Measurements from ENCODE around the gene EIF4EBP3. TPM values are rescaled to one million over a fixed set of nuclear protein-coding genes. Genes with fewer than 3 reads are reported as not detected.

The EIF4EBP3 gene
- total RNA-seq, 1 experiment from 2014 or later = 7.7 TPM

DNA sequence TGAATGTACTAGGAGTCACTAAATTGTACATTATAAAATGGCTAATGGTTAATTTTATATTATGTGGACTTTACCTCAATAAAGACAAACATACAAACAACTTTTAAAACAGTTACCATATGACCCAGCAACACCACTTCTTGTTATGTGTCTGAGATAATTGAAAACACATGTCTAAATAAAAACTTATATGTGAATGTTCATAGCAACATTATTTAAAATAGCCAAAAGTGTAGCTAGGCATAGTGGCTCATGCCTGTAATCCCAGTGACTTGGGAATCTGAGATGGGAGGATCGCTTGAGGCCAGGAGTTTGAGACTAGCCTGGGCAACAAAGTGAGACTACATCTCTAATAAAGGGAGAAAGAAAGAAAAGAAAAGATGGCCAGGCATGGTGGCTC is 40.0 kb downstream of the EIF4EBP3 start:
- WGBS (ENCODE audit: extremely low coverage, insufficient read length, low lambda C conversion rate) = no CpG with 5 or more reads among the region's 1 CpG

More for the DNA sequence above, 40.0 kb downstream of the EIF4EBP3 start:
- Histone ChIP-seq H3K4ac (ENCODE audit: low read depth, low read length) (no peak overlapping the region), H3K14ac (ENCODE audit: insufficient read depth, low read length) (no peak overlapping the region), H2BK12ac (ENCODE audit: insufficient read length, low read depth, low read length) (no peak overlapping the region), H2AK5ac (ENCODE audit: insufficient read length, low read length) (no peak overlapping the region), H3K23me2 (ENCODE audit: insufficient read length, low read depth, low read length, poor library complexity, severe bottlenecking) (no peaks in the 10 kb centered on the region), H2BK5ac (ENCODE audit: insufficient read length, low read length) (no peak overlapping the region), H3K23ac (ENCODE audit: insufficient read length, low read depth, low read length) (no peak overlapping the region), H4K8ac (replicated peaks; ENCODE audit: insufficient read length, low read depth, low read length) (no peak overlapping the region), H3K56ac (ENCODE audit: insufficient read length, low read depth, low read length) (no peak overlapping the region), H2BK15ac (ENCODE audit: low read depth, low read length) (no peak overlapping the region), H3K9me3 (ENCODE audit: control insufficient read depth, low read depth, low read length) (no peaks in the 10 kb centered on the region), H3K9ac (ENCODE audit: extremely low read depth, insufficient read length, low read length) (no peak overlapping the region), H3T11ph (ENCODE audit: low read length) (no peak overlapping the region), H3K4me1 (ENCODE audit: insufficient read depth, low read length) (no peaks in the 10 kb centered on the region), H2AFZ (ENCODE audit: low read length) (no peak overlapping the region), H4K91ac (ENCODE audit: insufficient read length, low read depth, low read length) (no peak overlapping the region), H2BK120ac (ENCODE audit: low read depth, low read length, poor library complexity, severe bottlenecking) (no peak overlapping the region), H4K5ac (ENCODE audit: insufficient read length, low read depth, low read length) (no peak overlapping the region), H2BK20ac (ENCODE audit: low read depth, low read length, poor library complexity, severe bottlenecking) (no peak overlapping the region), H3K79me2 (ENCODE audit: insufficient read depth, low read length) (no peaks in the 10 kb centered on the region), H3K18ac (ENCODE audit: insufficient read length, low read depth, low read length) (no peak overlapping the region), H4K20me1 (ENCODE audit: control insufficient read depth, insufficient read depth, insufficient read length) (no peaks in the 10 kb centered on the region), H3K27me3 (ENCODE audit: insufficient read depth, low read length) (no peaks in the 10 kb centered on the region), H3K79me1 (ENCODE audit: insufficient read depth, low read depth, low read length, poor library complexity, severe bottlenecking) (no peaks in the 10 kb centered on the region), H3K27ac (ENCODE audit: insufficient read length, low read depth, low read length) (no peak overlapping the region), H3K4me2 (ENCODE audit: insufficient read depth, insufficient read length, low read length) (no peak overlapping the region)
- DNase-seq = no peak
- Mint-ChIP-seq H3K4me1 (no peaks in the 10 kb centered on the region), H3K9me3 (peaks cover 9 to 13% of the 10 kb centered on the region in 2 experiments), H3K36me3 (ENCODE audit: insufficient read depth in 1 of 3, low read depth in 3 of 3) (no peaks in the 10 kb centered on the region), H3K27ac (no peak overlapping the region), H3K4me3 (no peak overlapping the region), H3K27me3 (ENCODE audit: low read depth) (peaks cover 7% of the 10 kb centered on the region)
- TF ChIP-seq, protein P1, sequence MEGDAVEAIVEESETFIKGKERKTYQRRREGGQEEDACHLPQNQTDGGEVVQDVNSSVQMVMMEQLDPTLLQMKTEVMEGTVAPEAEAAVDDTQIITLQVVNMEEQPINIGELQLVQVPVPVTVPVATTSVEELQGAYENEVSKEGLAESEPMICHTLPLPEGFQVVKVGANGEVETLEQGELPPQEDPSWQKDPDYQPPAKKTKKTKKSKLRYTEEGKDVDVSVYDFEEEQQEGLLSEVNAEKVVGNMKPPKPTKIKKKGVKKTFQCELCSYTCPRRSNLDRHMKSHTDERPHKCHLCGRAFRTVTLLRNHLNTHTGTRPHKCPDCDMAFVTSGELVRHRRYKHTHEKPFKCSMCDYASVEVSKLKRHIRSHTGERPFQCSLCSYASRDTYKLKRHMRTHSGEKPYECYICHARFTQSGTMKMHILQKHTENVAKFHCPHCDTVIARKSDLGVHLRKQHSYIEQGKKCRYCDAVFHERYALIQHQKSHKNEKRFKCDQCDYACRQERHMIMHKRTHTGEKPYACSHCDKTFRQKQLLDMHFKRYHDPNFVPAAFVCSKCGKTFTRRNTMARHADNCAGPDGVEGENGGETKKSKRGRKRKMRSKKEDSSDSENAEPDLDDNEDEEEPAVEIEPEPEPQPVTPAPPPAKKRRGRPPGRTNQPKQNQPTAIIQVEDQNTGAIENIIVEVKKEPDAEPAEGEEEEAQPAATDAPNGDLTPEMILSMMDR (conservative IDR thresholded peaks at IDR 0.05) = no peak
